CMK (cell line): ENCODE results near the gene FHOD3.
"Not testable (repeated sequence)": the region's sequence is repeated elsewhere in the genome, so short reads cannot be mapped to it uniquely, and the experiment has no call there.

ENCODE experiments used
- DNase-seq: peaks from one replicate; pipeline ENCODE4 v3.0.0-alpha.2; 2010; ENCODE audit warnings: low read depth

The FHOD3 gene

DNA sequence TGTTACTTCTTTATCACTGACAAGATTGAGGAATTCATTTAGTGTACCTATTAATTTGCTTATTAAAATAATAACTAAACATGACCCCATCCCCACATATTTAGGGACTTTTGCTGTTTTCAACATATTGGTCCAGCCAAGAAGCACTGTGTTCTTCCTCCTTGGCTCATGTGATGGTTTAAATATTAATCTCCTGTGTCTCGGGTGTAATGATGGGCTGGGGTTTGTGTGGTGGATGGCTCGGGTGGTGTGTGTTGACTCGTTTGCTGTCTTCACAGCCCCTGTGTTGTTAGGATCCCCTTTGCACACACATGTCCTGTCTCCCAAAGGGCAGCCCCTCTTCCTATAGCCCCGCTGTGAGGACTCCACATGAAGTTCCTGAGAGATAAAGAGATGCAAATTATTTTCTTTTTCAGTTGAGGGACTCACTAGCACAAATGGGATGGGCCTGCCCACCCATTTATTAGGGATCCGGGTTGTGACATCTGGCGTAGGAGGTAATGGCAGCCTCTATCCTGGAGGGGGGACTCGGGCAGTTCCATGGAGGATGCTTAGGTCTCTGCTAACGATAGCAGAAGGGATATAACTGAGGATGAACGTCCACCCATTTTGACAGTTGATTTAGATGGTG, 53.4 kb downstream of the FHOD3 start:
- DNase-seq = no peak

DNA sequence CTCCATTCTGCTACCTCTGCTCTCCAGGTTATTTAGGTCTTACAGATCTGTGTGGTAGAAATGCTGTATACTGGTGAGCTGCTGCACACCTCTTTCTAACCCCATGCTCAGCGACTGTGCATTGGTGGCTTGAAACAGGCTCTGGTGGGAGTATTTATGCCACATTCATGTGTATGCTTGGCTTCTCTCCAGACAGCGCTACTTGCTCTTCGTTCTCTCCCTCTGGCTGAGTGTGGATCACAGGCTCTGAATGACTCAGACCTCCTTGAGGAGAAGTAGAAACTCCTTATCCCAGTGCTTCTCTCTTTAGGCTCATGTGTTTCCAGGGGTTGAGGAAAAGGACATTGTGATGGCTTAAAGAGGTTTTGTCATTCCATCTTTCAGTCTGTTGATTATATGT, 54.9 kb downstream of the FHOD3 start:
- DNase-seq = no peak

DNA sequence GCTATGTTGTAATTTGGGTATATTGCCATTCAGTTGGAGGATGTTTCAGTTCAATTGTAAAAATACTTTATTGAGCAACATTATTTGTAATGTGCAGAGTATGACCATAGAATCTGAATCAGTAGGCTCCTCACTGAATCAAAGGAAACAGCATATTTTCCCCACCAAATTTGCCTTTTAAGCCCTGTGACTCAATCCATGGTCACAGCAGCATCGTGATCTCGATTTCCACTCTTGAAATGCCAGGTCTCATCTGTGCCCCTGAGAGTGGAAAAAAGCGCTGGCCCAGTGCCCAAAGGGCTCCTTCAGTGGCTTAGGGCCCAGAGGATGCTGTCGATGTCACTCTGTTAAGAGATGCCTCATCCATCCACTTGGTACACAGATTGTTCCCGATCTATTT, 57.5 kb downstream of the FHOD3 start:
- no peak for DNase-seq

DNA sequence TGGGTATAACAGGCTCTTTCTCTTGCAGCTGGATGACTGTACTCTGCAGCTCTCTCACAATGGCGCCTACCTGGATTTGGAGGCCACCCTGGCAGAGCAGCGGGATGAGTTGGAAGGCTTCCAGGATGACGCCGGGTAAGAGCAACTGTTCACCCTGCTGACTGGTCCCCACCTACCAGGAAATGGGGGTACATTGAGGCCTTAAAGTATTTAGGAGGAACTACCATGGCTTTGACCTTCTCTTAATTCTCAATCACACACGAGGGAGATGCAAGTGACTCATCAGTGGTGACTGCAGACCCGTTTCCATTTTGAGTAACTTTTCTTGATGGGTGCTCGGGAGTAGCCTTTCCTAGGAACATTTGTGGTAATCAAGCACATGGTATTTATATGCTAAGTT, 58.0 kb downstream of the FHOD3 start:
- DNase-seq = no peak

DNA sequence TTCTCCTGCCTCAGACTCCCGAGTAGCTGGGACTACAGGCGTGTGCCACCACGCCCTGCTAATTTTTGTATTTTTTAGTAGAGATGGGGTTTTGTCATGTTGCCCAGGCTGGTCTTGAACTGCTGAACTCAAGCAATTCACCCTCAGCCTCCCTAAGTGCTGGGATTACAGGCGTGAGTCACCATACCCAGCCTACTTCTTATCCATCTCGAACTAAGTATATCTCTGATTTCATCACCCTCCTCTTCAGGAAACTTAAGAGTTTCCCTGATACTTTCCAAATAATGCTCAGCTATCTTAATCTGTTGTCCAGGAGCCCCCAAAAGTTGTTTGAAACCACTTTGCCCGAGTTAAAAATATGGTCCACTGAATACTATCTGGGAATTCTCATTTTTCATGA, 59.2 kb downstream of the FHOD3 start:
- DNase-seq = not testable (repeated sequence)

DNA sequence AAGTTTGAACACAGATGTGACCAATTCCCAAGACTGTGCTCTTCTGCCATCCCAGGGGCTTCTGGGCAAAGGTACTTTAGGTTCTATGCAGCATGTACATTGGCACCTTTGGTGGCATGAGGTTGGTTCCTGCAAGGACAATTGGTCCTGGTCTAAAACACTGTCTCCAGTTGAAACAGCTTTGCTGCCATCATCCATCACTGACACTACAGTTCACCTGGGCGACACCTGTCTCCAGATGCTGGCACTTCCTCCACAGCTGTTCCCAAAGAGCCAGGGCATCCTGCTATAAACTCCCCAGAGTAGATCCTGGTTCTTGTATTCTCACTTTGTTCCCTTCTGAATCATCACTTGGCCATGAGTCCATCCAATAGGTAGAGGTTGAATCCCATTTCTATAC, 60.6 kb downstream of the FHOD3 start:
- no peak for DNase-seq

DNA sequence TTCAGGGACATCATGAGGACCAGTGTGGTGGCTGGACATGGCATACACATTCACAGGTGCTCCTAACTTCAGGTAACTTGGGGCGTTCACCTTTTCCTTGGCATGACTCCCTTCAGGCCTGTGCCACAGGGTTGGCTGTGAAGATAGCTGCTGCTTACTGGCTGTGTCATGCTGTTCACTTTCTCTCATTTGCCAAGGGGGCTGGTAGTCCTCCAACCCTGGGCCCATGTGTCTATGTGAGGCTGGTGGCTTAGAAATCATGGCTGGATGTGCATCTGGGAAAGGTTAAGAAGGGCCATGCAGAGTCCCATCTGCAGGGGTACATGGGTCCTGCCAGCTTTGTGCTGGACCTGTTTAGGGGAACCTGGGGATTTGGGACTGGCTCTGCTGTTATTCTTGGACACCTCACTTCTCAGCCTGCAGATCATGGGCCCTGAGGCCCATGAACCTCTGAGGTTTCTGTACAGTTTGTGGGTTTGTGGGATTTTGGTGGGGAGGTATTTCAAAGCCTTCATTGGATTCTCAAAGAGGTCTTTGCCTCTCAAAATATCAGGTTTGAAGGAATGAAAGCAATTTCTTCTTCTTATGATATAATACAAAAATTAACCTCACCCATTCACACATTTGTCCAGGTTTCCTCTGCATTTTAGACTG, 62.9 kb downstream of the FHOD3 start:
- no peak for DNase-seq

DNA sequence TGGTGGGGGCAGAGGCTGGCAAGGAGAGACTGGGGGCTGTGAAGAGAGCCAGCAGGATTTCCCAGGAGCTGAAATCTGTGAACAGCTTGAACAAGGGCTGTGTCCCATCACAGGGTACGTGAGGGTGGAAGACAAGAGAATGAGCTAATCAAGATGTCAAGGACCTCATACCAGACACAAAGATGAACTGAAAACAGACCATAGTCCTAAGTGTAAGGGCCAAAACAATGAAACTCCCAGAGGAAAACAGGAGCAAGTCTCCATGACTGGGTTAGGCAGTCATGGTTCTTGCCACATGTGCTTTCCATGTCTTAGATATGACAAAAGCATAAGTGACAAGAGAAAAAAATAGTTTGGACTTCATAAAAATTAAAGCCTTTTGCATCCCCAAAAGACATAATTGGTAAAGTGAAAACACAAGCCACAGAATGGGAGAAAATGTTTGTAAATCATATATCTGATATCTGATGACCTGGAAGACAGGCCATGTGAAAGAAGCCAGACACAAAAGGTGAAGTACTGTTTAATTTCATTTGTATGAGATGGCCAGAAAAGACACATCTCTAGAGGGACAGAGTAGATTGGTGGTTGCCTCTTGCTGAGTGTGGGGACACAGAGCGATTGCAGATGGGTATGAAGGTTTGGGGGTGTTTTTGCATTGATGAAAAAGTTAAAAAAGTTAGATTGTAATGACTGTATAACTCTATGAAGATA, 67.6 kb downstream of the FHOD3 start:
- no peak for DNase-seq

DNA sequence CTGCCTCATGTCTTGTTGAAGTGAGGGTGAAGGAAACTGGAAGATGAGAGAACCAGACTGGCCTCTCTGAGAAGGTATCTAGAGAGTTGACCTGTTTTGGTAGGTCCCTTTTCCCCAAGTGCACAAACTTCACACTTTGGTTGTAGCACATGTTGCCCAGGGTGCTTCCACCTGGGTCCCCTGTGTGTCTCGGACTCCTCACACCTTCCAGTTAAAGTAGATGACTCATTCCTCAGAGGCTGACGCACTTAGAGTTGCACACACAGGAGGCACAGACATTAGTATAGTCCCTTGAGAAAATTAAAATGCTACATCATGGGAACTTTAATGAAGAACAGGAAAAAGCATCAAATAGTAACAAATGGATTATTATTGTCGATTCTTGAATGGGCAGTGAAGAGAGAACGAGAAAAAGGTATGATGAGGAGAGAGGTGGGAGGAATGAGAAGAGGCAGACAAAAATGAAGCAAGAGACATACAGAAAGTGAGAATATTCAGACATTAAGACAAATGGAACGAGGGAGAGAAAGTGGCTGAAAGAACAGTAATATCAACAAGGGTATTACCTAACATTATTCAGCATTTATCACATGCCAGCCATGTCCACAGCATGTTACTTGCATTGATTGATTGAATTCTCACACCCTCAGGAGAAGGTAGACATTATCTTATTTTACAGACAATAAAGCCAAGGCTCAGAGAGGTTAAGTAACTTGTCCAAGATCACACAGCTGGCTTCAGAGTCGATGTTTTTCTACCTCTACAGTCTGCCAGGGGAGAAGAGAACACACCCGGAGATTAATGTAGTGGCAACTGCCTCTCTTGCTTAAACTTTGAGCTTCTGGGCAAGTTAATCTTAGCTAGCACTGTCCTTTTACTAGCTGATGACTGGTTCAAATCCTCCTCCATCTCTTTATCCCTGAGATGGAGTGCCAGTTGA, 68.6 kb downstream of the FHOD3 start:
- no peak for DNase-seq

DNA sequence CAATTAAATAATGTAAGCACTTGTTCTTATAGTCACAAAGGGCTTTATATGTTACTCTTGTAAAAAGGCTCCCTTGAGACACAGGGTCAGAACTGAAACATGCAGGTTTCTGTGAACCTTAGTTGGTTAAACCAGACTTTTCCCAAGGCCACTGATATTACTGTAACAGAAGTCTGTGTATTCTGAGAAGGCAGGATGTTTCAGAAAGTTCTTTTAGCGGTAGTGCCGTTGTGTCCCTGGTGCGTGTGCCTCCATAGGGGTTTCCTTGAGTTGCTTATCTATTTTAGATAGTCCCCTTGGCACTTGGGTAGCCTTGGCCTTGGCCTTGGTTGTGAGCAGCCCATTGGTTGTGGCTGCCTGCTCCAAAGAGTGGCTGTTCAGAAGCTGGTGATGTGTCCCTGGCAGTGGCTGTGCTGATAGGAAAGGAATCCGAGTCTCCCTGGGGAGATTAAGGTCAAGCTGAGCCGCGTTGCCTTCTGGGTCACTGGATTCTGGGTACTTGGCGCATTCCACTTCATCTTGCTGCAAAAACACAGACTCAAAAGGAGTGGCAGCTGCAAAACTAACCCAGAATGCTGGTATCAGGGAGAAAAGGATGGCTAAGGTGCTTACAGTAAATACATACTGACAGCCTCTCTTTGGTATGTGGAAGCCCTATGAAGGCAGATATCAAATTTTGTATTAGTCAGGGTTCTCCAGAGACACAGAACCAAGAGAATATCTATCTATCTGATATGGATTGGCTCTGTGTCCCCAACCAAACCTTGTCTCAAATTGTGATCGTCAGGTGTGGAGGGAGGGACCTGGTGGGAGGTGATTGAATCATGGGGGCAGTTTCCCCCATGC, 69.7 kb downstream of the FHOD3 start:
- DNase-seq = no peak

DNA sequence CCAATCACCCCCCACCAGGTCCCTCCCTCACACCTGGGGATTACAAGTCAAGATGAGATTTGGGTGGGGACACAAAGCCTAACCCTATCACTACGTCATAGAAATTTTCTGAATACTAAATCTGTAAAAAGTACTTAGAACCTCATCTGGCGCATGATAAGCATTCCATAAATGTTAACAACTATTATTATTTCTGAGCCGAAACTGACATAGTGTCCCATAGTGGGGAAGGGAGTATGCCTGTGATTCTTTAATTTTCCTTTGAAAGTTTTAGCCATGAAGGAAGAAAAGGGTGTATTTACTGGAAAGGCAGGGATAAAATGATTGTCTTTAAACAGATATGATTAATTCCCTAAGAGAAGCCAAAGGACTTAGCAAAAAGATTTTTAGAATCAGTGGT, 71.4 kb downstream of the FHOD3 start:
- DNase-seq = no peak

DNA sequence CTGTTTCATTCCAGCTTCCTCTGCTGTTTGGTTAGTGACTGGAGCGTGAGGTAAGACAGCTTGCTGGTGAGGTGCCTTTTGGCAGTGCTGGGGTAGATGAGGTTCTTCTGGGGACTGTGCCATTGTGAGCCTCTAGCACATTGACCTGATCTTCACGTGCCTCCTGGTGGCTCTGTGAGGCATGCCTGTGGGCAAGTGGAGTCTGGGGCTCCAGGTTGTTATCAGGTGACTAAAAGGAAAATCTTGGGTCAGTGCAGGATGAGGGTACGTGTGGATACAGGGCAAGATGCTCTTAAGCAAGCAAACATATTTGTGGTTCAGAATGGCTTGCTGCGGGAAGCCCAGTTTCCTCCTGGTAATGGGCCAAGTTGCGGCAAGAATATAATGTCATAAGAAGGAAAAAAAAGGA, 75.4 kb downstream of the FHOD3 start:
- DNase-seq = no peak

DNA sequence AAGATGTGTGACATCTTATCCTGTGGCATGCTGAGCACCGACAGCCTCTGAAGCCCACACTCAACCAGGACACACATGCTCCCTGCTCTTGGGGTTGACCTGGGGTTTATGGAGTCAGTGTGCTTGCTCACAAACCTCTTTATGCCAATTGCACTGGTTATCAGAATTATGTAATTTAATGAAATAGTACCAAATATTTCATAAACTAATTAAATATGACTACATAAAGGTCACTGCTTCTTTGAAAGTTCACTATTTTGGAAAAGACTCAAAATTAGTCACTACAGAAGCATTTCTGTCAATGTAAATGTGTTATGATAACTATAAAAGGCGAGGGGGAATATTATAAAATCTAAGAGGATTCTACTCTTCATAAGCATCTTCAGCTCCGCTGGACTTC, 76.7 kb downstream of the FHOD3 start:
- DNase-seq = no peak

DNA sequence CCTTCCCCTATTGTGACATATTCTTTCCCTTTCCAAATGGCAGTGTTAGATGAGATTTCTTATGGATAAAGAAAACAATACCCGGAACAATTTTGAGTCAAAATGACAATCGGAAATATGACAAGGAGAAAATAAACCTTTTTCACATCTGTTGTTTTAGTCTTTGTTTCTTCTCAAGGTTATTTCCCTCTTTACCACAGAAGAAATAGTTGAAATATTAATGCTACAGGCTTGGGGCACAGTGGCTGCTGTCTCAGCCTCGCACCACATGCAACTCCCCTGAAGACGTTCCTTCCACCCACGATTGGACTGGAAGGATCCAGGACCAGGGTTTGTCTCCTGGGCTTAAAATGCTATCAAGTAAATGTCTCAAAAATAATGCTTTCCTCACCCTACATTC, 77.6 kb downstream of the FHOD3 start:
- DNase-seq = no peak

DNA sequence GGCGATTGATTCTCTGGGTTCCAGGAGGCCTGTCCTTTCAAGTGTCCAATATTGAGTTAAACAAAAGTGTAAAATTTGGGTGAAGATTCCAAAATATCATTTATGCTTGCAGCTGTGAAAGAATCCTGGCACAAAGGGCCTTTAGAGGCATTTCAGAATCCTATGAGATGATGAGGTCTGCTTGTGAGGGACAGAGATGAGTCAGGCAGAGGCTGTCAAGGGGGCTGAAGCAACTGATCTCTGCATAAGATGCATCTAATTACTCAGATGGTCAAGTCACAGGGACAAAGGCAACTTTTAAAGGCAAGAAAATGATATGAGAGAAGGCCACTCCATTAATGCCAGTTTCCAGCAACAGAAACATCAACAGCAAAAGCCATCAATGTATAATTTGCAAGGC, 78.8 kb downstream of the FHOD3 start:
- no peak for DNase-seq

DNA sequence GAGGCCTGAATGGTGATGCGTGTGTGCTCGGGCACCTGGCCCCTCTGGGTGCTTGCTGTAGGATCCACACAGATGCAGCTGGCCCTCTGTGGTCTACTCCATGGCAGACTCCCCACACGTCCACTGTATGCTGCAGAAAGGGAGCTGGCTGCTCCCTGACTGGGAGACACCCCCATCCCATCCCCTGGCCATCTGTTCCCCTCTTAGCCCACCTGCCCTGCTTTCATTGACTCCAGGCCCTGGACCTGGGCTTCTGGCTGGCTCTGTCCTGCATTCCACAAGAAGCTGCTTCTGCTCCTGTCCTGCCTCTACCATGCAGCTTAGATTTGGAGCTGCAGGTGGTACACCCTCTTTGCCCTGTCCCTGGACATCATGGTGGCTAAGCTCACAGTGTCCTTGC, 80.1 kb downstream of the FHOD3 start:
- DNase-seq = no peak

DNA sequence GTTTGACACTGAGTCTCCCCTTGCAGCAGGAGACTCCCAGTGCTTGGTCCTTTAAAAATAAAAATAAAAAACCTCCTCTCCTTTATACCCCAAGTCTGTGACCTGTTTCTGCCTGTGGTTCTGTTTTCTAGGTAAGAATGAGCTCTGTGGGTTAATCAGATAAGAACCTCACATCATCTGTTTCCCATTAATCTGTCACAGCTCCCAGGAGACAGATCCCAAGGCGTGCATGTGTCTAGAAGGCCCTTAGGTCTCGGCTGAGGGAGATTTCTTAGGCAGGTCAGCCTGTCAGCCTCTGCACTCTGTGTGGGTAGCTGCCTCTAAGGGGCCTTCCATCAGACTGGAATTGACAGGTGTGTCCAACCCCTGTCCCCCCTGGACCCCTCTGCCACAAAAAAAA, 80.7 kb downstream of the FHOD3 start:
- no peak for DNase-seq

DNA sequence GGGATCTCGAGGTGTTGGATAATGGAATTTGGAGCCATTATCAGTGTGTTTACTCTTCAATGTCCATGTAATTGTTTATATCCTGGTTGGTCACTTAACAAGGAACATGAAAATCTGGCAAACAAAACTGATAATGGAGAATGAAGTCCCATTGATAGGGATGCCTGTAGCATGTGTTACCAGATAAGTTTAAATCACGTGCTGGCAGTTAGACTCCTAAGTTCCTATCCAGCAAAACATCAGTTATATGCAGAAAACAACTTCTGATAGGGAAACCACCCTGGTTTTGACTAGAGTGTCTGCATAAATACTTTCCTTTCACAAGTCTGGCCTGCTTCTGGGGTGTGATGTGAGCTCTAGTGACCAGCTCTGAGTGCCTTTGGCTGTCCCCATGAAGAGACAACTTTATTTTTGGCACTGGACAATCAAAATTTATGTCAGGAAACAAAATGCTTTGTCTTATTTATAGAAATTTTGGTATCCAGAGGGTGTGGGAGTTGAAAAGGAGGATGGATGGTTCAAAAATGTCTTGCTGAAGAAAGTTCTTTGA, 82.0 kb downstream of the FHOD3 start:
- no peak for DNase-seq

DNA sequence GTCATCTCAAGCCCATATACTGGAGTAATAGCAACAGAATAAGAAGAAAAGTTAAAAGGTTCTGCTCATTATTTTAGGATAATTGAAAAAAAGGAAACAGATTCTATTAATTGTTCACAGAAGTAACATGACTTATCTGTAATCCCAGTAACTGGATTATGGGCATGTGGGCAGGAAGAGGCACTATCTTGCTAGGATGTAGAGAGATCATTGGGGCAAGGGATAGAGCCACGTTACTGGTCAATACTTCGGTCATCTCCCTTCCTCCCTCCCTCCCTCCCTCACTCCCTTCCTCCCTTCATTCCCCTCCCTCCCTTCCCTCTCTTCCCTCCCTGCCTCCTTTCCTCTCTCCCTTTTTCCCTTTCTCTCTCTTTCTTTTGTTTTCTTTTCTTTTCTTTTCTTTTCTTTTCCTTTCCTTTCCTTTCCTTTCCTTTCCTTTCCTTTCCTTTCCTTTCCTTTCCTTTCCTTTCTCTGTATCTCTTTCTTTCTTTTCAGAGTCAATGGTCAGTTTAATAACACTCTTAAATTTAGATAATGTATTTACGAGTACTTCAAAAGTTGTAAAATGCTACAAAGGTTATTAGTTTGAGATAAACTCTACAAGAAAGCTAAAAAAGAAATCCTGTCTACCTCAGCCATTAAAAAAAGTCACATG, 82.8 kb downstream of the FHOD3 start:
- no peak for DNase-seq

DNA sequence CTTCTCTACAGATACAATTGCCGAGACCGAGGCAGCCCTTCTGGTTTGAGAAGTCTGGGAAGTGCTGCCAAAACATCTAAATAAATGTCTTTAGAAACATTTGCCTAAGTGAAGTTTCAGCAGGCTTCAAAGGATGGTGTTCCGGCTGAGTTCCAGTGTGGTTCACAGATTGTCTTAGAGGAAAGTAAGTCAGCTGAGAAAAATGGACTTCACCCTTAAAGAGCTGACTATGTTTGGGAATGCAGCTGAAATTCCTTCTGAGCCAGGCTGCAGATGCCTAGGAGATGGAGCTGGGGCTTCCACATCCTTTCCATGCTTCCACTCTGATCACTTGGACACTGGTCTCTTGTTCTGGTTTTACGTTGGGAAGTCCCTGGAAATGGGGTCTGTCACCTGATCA, 83.6 kb downstream of the FHOD3 start:
- no peak for DNase-seq

DNA sequence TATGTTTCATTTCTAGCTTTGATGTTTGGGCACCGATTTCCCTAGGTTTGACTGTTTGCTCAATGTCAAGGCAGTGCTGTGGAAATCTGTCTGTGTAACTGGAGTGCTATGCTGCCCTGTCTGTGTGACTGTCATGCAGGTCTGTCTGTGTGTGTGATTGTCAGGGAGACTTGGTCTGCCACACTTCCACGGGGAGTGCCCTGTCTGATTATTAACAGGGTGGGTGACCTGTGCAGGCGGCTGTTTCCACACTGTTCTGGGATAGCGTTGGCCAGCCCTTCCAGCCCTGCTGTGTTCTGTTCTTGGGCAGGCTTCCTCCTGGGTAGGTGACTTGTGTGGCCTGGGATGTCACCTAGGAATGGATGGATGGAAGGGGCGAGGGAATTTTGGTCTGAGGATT, 85.3 kb downstream of the FHOD3 start:
- no peak for DNase-seq
